GM23338 (cell line): ENCODE measurements around the gene FAM171A2. TPM values are rescaled to one million over a fixed set of nuclear protein-coding genes. Genes with fewer than 3 reads are reported as not detected.
A peak's percentile ranks its signal among the peaks of the same experiment; 100 is the strongest.
"Not testable (repeated sequence)": the region's sequence is repeated elsewhere in the genome, so short reads cannot be mapped to it uniquely, and the experiment has no call there.

Source experiments
- ATAC-seq: fragments of 200-7000 bp; cut with Tn5 transposase; 3 replicates; pipeline ENCODE4 v1.9.1; 2020
- DNase-seq: peaks from one replicate; pipeline ENCODE4 v3.0.0-alpha.2; 2015; ENCODE audit warnings: low spot score
- H2AFZ ChIP-seq: fragments of 200-600 bp; sonication (generic); 2 replicates; pipeline ENCODE4 v1.8.0; 2016; ENCODE audit warnings: antibody characterized with exemption, mild to moderate bottlenecking, moderate library complexity
- H3F3A ChIP-seq: fragments of 200-600 bp; sonication (generic); replicated peaks from 2 replicates; pipeline ENCODE4 v1.8.0; 2017; ENCODE audit warnings: antibody characterized with exemption, mixed run types, low read depth
- H3K27ac ChIP-seq: fragments of 200-600 bp; sonication (generic); 2 replicates; pipeline ENCODE4 v1.6.1; 2016; ENCODE audit warnings: low read depth
- H3K27me3 ChIP-seq: fragments of 200-600 bp; sonication (generic); 2 replicates; pipeline ENCODE4 v1.8.0; 2016; ENCODE audit warnings: mild to moderate bottlenecking, mixed run types, moderate library complexity; ENCODE audit not compliant: insufficient read depth
- H3K36me3 ChIP-seq: fragments of 200-600 bp; sonication (generic); 2 replicates; pipeline ENCODE4 v1.8.0; 2016; ENCODE audit warnings: mild to moderate bottlenecking; ENCODE audit not compliant: insufficient read depth
- H3K4me1 ChIP-seq: fragments of 200-600 bp; sonication (generic); 2 replicates; pipeline ENCODE4 v1.8.0; 2016; ENCODE audit warnings: mild to moderate bottlenecking, moderate library complexity; ENCODE audit not compliant: insufficient read depth
- H3K4me2 ChIP-seq: fragments of 200-600 bp; sonication (generic); 2 replicates; pipeline ENCODE4 v1.7.1; 2017; ENCODE audit warnings: mixed run types
- H3K4me3 ChIP-seq: fragments of 200-600 bp; sonication (generic); 2 replicates; pipeline ENCODE4 v1.6.1; 2016; ENCODE audit warnings: mixed run types
- H3K79me2 ChIP-seq: fragments of 200-600 bp; sonication (generic); replicated peaks from 2 replicates; pipeline ENCODE4 v1.8.0; 2017; ENCODE audit warnings: mild to moderate bottlenecking; ENCODE audit not compliant: insufficient read depth
- H3K9me2 ChIP-seq: fragments of 200-600 bp; sonication (generic); 2 replicates; pipeline ENCODE4 v1.8.0; 2017; ENCODE audit not compliant: insufficient read depth
- H4K20me1 ChIP-seq: fragments of 200-600 bp; sonication (generic); replicated peaks from 2 replicates; pipeline ENCODE4 v1.8.0; 2017; ENCODE audit warnings: mild to moderate bottlenecking; ENCODE audit not compliant: insufficient read depth
- H3K27ac Mint-ChIP-seq: 2 replicates; pipeline ENCODE4 v1.8.0; 2020; ENCODE audit warnings: inconsistent platforms, mild to moderate bottlenecking, moderate library complexity, mixed read lengths
- H3K27me3 Mint-ChIP-seq: 3 replicates; pipeline ENCODE4 v1.8.0; 2022; ENCODE audit warnings: low read depth, mild to moderate bottlenecking, moderate library complexity, mixed read lengths, inconsistent platforms; ENCODE audit not compliant: insufficient read depth, poor library complexity
- H3K36me3 Mint-ChIP-seq: 3 replicates; pipeline ENCODE4 v1.8.0; 2021; ENCODE audit warnings: low read depth, mild to moderate bottlenecking, inconsistent platforms, moderate library complexity, mixed read lengths
- H3K4me1 Mint-ChIP-seq: 3 replicates; pipeline ENCODE4 v1.8.0; 2020; ENCODE audit warnings: mild to moderate bottlenecking, inconsistent platforms, mixed read lengths
- H3K4me3 Mint-ChIP-seq: 3 replicates; pipeline ENCODE4 v1.8.0; 2021; ENCODE audit warnings: moderate library complexity, mild to moderate bottlenecking, inconsistent platforms, mixed read lengths
- H3K9me3 Mint-ChIP-seq: 3 replicates; pipeline ENCODE4 v1.8.0; 2020; ENCODE audit warnings: moderate library complexity, mild to moderate bottlenecking, inconsistent platforms, mixed read lengths
- CTCF ChIP-seq, 2 experiments: fragments of 200-600 bp in 1 of 2; sonication (generic) in 1 of 2; conservative IDR thresholded peaks; 2 replicates each; pipeline versions ENCODE4 v1.5.1 to v1.6.1; 2016 to 2017; ENCODE audit warnings: antibody characterized with exemption in 2 of 2, low read depth in 2 of 2, mild to moderate bottlenecking in 2 of 2, moderate library complexity in 1 of 2
- EZH2phosphoT487 ChIP-seq: fragments of 200-600 bp; sonication (generic); IDR thresholded peaks from one replicate; pipeline ENCODE4 v1.8.1; 2018; ENCODE audit warnings: antibody characterized with exemption; ENCODE audit not compliant: unreplicated experiment
- REST ChIP-seq: IDR thresholded peaks from one replicate; pipeline ENCODE4 v1.6.1; 2018; ENCODE audit warnings: antibody characterized with exemption; ENCODE audit not compliant: unreplicated experiment
- ZNF114 ChIP-seq: fragments of 250-450 bp; sonication (Bioruptor Pico); IDR thresholded peaks from 2 replicates; pipeline ENCODE4 v1.5.0; 2020; ENCODE audit warnings: mild to moderate bottlenecking, moderate library complexity
- ZNF331 ChIP-seq: fragments of 250-450 bp; sonication (Bioruptor Pico); IDR thresholded peaks from 2 replicates; pipeline ENCODE4 v1.5.0; 2020; ENCODE audit warnings: low read depth, mild to moderate bottlenecking, moderate library complexity
- polyA plus RNA-seq: library from polyadenylated mRNA; unstranded; fragments of >200 nt; fragmentation: Nextera tagmentation; extraction: Ambion mirVana; gene quantifications from 2 replicates; pipeline ENCODE4 v1.2.1, GENCODE V29; 2016
- total RNA-seq: library from RNA; depleted of rRNA; stranded (reverse); fragments of >200 nt; shearing (Covaris generic); gene quantifications from 2 replicates; pipeline ENCODE4 v1.2.3, GENCODE V29; 2014

Gene FAM171A2
- total and polyA plus RNA-seq, 2 experiments from 2014 or later: 4.1 to 35.4 TPM

DNA sequence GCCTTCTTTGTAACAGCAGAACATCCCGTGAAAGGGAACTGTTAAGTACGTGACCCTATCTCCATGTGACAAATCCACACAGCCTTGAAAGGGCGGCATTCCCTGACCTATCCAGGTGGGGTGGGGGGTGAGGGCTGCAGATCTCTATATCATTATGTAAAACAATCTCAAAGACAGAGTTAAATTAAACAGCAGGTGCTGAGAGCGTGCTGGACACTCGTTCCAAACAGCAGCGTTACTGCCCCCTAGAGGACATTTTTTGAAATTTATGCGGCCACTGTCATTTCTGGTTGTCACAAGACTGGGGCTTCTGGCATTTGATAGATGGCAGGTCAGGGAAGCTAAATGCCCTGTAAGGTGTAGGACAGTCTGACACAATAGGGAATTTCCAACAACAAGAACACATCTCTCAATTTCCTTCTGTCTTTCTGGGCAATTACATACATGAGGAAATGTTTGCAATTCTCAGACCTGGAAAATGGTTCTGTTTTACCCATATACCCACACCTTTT is 32.3 kb downstream of the FAM171A2 start:
- no peak overlapping the region for H3K27ac Mint-ChIP-seq
- Histone ChIP-seq H3K27ac (no peak overlapping the region), H3K4me1 (no peaks in the 10 kb centered on the region; the same call in 1 of the 2 replicates), H3K4me3 (no peak overlapping the region), H3K27me3 (peaks cover under 1% of the 10 kb centered on the region; the same call in 1 of the 2 replicates), H3K4me2 (no peak overlapping the region), H4K20me1 (no peaks in the 10 kb centered on the region), H3K79me2 (no peaks in the 10 kb centered on the region), H3K36me3 (no peaks in the 10 kb centered on the region), H2AFZ (no peak overlapping the region), H3F3A (0 out of 2 replicates have a peak, but pooled peaks cover 2% of the 10 kb centered on the region), H3K9me2 (no peaks in the 10 kb centered on the region)
- H3K4me1 Mint-ChIP-seq: peaks cover 13% of the 10 kb centered on the region
- no peak overlapping the region; the same call in 2 of the 3 replicates for H3K4me3 Mint-ChIP-seq
- no peaks in the 10 kb centered on the region for H3K9me3 Mint-ChIP-seq
- peak; percentile 21 for ATAC-seq
- H3K27me3 Mint-ChIP-seq: peaks cover 13% of the 10 kb centered on the region
- DNase-seq: peak; percentile 93
- TF ChIP-seq CTCF (conservative IDR thresholded peaks at IDR 0.05; ENCODE audit: low read depth in 2 of 2): peak; percentile 80 to 87
- no peak for TF ChIP-seq ZNF114 (CRISPR knock-in tag)
- no peak for TF ChIP-seq REST
- no peak for TF ChIP-seq ZNF331 (CRISPR knock-in tag)
- TF ChIP-seq EZH2phosphoT487: no peak
- no peaks in the 10 kb centered on the region for H3K36me3 Mint-ChIP-seq

DNA sequence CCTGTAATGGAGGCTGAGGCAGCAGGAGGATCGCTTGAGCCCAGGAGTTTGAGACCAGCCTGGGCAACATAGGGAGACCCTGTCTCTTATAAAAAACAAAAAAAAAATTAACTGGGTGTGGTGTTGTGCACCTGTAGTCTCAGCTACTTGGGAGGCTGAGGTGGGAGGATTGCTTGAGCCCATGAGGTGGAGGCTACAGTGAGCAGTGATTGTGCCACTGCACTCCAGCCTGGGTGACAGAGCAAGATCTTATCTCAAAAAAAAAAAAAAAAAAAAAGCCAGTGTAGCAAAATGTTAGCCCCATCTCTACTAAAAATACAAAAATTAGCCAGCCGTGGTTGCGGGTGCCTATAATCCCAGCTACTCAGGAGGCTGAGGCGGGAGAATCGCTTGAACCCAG is 33.4 kb downstream of the FAM171A2 start:
- Mint-ChIP-seq H3K4me1 (peaks cover 13% of the 10 kb centered on the region), H3K27me3 (peaks cover 22% of the 10 kb centered on the region)
- not testable (repeated sequence) for DNase-seq, H3K4me3 ChIP-seq, H3F3A ChIP-seq, H3K4me1 ChIP-seq, ATAC-seq, H3K4me2 ChIP-seq, H3K36me3 ChIP-seq, H2AFZ ChIP-seq, H3K79me2 ChIP-seq, H3K36me3 Mint-ChIP-seq, H3K9me3 Mint-ChIP-seq, H4K20me1 ChIP-seq, H3K27ac ChIP-seq, H3K9me2 ChIP-seq, H3K4me3 Mint-ChIP-seq, H3K27ac Mint-ChIP-seq
- peaks cover 11% of the 10 kb centered on the region for H3K27me3 ChIP-seq

- not testable (repeated sequence) for H3K27ac Mint-ChIP-seq, H3K4me3 Mint-ChIP-seq, H3K27ac ChIP-seq, H3K4me1 ChIP-seq, H3K4me2 ChIP-seq, ATAC-seq, H3K9me3 Mint-ChIP-seq, H3K4me3 ChIP-seq, H3K9me2 ChIP-seq, H4K20me1 ChIP-seq, H2AFZ ChIP-seq, H3K36me3 Mint-ChIP-seq, DNase-seq, H3K79me2 ChIP-seq, H3K36me3 ChIP-seq
- Histone ChIP-seq H3K27me3 (peaks cover 16% of the 10 kb centered on the region), H3F3A (peaks cover 10% of the 10 kb centered on the region; the same call in 1 of the 2 replicates)
- Mint-ChIP-seq H3K4me1 (peaks cover 12% of the 10 kb centered on the region), H3K27me3 (peaks cover 25% of the 10 kb centered on the region)
Observed at GRCh38 chr17:44329516-44329915, 34.1 kb downstream of the FAM171A2 start.
